ENCODE results near the gene CYP27A1. TPM values are rescaled to one million over a fixed set of nuclear protein-coding genes. Genes with fewer than 3 reads are reported as not detected.
A peak's percentile ranks its signal among the peaks of the same experiment; 100 is the strongest.

Gene CYP27A1
- 10 to 100 TPM; 32.8 to 53.7 TPM for total RNA-seq
- polyA plus RNA-seq (2013, experiment 1 of 2), result 14.5 TPM
- polyA plus RNA-seq (2013, experiment 2 of 2), result 14.4 TPM
- long read RNA-seq, experiment 1, transcript CYP27A1-201 (9 exons, 2,286 nt), result major isoform, 17 of 22 reads
- long read RNA-seq, experiment 1, partial matches to known transcripts, result 4 of 22 reads
- long read RNA-seq, experiment 1, other reads (novel, unspliced or antisense), result 1 of 22 reads
- long read RNA-seq, experiment 2, transcript CYP27A1-201 (9 exons, 2,286 nt), result major isoform, 163 of 196 reads
- long read RNA-seq, experiment 2, partial matches to known transcripts, result 7 of 196 reads
- long read RNA-seq, experiment 2, other reads (novel, unspliced or antisense), result 23 of 196 reads
- long read RNA-seq, experiment 3, transcript CYP27A1-201 (9 exons, 2,286 nt), result major isoform, 209 of 248 reads
- long read RNA-seq, experiment 3, partial matches to known transcripts, result 5 of 248 reads
- long read RNA-seq, experiment 3, other reads (novel, unspliced or antisense), result 33 of 248 reads
- long read RNA-seq, experiment 4, partial matches to known transcripts, result 7 of 10 reads
- long read RNA-seq, experiment 4, other reads (novel, unspliced or antisense), result 3 of 10 reads

DNA sequence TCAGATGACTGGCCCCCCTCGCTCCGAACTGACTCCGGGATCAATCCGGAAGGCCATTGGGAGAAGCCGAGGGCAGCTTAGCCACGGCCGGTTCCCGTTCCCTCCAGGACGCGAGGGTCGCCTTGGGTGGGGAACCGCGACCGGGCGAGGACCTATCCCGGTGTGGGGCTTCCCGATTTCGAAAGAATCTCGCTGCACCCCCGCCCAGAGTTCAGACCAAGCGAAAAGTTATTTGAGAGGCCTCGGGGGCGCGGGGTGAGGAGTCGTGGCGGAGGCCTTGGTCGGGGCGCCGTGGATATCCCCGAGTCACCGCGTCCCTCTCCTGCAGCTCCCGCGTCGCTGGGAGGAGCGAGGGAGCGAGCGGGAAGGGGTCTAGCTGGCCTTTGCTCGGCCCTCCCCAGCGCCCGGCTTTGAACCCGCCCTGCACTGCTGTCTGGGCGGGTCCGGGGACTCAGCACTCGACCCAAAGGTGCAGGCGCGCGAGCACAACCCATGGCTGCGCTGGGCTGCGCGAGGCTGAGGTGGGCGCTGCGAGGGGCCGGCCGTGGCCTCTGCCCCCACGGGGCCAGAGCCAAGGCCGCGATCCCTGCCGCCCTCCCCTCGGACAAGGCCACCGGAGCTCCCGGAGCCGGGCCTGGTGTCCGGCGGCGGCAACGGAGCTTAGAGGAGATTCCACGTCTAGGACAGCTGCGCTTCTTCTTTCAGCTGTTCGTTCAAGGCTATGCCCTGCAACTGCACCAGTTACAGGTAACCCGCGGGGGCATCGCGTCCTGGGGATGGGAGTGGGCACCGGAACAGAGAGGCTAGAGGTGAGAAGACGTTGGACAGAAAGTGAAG, at the start of gene CYP27A1:
TSS of gene CYP27A1 (plus strand) at position 457 of the 837 bp plus-strand sequence. CDS start at position 493, 36 bp downstream.
- no peaks in the 10 kb centered on the region for H3K36me3 ChIP-seq (ENCODE audit: control insufficient read depth, insufficient read depth, low read length)
- peak within 1 kb of the TSS; percentile 81 for H3K4me3 Mint-ChIP-seq
- H3K27me3 ChIP-seq (ENCODE audit: control insufficient read depth, insufficient read depth, low read length, poor library complexity, severe bottlenecking), result no peaks in the 10 kb centered on the region
- TF ChIP-seq, protein P1, sequence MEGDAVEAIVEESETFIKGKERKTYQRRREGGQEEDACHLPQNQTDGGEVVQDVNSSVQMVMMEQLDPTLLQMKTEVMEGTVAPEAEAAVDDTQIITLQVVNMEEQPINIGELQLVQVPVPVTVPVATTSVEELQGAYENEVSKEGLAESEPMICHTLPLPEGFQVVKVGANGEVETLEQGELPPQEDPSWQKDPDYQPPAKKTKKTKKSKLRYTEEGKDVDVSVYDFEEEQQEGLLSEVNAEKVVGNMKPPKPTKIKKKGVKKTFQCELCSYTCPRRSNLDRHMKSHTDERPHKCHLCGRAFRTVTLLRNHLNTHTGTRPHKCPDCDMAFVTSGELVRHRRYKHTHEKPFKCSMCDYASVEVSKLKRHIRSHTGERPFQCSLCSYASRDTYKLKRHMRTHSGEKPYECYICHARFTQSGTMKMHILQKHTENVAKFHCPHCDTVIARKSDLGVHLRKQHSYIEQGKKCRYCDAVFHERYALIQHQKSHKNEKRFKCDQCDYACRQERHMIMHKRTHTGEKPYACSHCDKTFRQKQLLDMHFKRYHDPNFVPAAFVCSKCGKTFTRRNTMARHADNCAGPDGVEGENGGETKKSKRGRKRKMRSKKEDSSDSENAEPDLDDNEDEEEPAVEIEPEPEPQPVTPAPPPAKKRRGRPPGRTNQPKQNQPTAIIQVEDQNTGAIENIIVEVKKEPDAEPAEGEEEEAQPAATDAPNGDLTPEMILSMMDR (conservative IDR thresholded peaks at IDR 0.05), result no peak
- peak; percentile 86 for DNase-seq
- H3K4me3 ChIP-seq (ENCODE audit: low read length), result peak within 1 kb of the TSS; percentile 80
- peaks cover 10% of the 10 kb centered on the region for H3K27me3 Mint-ChIP-seq (ENCODE audit: insufficient read depth)
- H3K4me1 ChIP-seq (ENCODE audit: control insufficient read depth, insufficient read depth, low read length), result peaks cover 2% of the 10 kb centered on the region
- H3K9ac ChIP-seq (ENCODE audit: extremely low read depth, low read length, poor library complexity, severe bottlenecking), result peak within 1 kb of the TSS; percentile 75
- no peak within 1 kb of the TSS for H3K27ac ChIP-seq (ENCODE audit: low read depth, low read length)
- peaks cover 38% of the 10 kb centered on the region for H3K4me1 Mint-ChIP-seq
- peaks cover 13% of the 10 kb centered on the region for H3K36me3 Mint-ChIP-seq (ENCODE audit: low read depth)
- peak within 1 kb of the TSS; percentile 86 for H3K27ac Mint-ChIP-seq
- WGBS, 2 experiments (ENCODE audit: insufficient coverage in 1 of 2, insufficient read length in 1 of 2), result 3 to 4% methylated on average over 28 to 76 of the region's 76 CpGs
- H3K9me3 Mint-ChIP-seq, result peaks cover 9% of the 10 kb centered on the region
- H3K9me3 ChIP-seq (ENCODE audit: control insufficient read depth, low read length), result peaks cover 12% of the 10 kb centered on the region

DNA sequence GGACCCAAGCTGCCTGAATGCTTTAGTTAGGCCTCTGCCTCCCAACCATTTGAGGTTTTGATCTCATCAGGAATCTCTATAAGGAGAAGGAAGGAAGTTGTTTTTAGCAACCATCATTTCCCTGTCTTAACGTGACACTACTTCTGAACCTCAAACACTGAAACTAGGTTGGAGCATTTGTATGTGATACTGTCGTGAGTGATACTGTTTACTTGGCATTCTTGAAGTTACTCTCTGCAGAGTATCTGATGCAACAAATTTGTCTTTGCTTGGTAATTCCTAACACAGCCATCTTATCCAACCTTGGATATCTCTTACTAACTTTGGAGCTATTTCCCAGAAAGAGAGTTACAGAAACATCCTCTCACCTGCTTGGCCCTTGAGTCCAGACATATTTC, 49.2 kb upstream of the CYP27A1 start:
- Histone ChIP-seq H3K4me1 (ENCODE audit: control insufficient read depth, insufficient read depth, low read length) (no peaks in the 10 kb centered on the region), H3K9me3 (ENCODE audit: control insufficient read depth, low read length) (peaks cover 9% of the 10 kb centered on the region), H3K36me3 (ENCODE audit: control insufficient read depth, insufficient read depth, low read length) (peaks cover 53% of the 10 kb centered on the region), H3K4me3 (ENCODE audit: low read length) (no peak overlapping the region), H3K9ac (ENCODE audit: extremely low read depth, low read length, poor library complexity, severe bottlenecking) (no peak overlapping the region), H3K27me3 (ENCODE audit: control insufficient read depth, insufficient read depth, low read length, poor library complexity, severe bottlenecking) (no peaks in the 10 kb centered on the region), H3K27ac (ENCODE audit: low read depth, low read length) (no peak overlapping the region)
- TF ChIP-seq, protein P1 (conservative IDR thresholded peaks at IDR 0.05), result no peak
- H3K4me1 Mint-ChIP-seq, result peaks cover 17% of the 10 kb centered on the region
- no peak for DNase-seq
- no peak overlapping the region for H3K4me3 Mint-ChIP-seq
- peaks cover 43% of the 10 kb centered on the region for H3K36me3 Mint-ChIP-seq (ENCODE audit: low read depth)
- H3K27me3 Mint-ChIP-seq (ENCODE audit: insufficient read depth), result no peaks in the 10 kb centered on the region
- H3K27ac Mint-ChIP-seq, result peak overlapping the region; percentile 2
- peaks cover 6% of the 10 kb centered on the region for H3K9me3 Mint-ChIP-seq
- 90 to 98% methylated on average over 2 of the region's 2 CpGs for WGBS, 2 experiments (ENCODE audit: insufficient coverage in 1 of 2, insufficient read length in 1 of 2)
